Activated T-cell treated with anti-CD3 and anti-CD28 coated beads for 24 hours (primary cell): ENCODE data around the gene SAMD9L.
"Not testable (repeated sequence)": the region's sequence is repeated elsewhere in the genome, so short reads cannot be mapped to it uniquely, and the experiment has no call there.

Source experiments
- DNase-seq: peaks from one replicate; pipeline ENCODE4 v3.0.0-alpha.2; 2020; ENCODE audit warnings: low read depth

SAMD9L gene

DNA sequence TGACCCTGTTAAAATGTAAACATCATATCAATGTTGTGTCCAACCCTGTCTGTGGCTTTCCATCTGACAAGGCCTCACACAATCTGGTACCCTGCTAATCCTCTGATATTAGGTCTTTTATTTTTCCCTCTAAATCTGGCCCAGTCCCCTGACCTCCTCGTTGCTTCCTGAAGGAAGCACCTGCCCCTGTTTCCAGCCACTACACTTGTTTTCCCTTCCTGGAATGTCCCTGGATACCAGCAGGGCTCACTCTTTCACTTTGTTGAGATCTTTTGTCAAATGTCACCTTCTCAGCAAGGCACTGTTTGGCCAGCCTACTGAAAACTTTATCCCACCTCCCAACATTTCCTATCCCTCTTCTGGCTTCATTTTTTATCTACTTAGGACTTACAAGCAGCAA is 2.1 kb downstream of the SAMD9L start:
- DNase-seq = no peak

DNA sequence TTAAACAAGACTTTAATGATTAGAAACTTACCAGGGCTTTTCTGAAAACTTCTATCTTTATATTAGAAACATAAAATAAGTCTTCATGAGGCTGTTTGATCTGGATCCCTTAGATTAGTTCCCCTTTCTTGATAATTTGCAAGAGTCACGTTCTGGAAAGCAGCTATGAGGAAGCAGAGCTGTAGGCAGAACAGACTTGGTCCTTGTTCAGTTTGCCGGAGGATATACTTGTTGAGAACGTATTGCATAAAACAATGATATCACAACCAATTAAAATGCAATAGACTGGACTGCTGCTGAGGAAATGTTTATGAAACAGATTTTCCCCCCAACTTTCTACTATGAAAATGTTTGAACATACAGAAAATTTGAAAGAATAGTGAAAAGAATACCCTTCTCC is 2.8 kb downstream of the SAMD9L start:
- DNase-seq = no peak

- DNase-seq = no peak
Observed at GRCh38 chr7:93142127-93142526, 6.1 kb downstream of the SAMD9L start.

DNA sequence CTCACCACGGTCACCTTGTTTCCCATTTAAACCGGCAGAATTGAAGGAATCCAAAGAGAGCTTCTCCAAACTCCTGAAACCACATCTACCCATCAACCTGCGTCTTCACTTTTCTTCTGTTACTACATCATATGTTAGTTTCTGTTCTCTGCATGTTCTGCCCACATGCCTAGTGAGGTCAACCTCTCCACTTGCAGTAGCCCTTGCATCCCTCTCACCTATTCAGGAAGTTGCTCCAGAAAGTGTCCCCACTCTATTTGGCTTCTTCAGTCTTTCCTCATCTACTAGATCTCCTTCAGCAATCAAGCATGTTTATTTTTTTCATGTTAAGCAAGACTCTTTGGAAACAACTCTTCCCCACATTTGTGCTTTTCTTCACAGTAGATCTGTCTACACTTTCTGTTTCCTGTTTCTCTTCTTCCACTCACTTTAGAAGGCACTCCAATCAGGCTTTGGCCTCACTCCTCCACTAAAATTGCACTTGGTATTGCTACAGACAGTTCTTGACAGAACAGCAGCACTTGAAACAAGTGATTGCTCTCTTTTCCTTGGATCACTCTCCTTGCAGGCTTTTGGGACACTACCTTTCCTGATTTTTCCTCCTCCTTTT is 7.5 kb downstream of the SAMD9L start:
- no peak for DNase-seq

DNA sequence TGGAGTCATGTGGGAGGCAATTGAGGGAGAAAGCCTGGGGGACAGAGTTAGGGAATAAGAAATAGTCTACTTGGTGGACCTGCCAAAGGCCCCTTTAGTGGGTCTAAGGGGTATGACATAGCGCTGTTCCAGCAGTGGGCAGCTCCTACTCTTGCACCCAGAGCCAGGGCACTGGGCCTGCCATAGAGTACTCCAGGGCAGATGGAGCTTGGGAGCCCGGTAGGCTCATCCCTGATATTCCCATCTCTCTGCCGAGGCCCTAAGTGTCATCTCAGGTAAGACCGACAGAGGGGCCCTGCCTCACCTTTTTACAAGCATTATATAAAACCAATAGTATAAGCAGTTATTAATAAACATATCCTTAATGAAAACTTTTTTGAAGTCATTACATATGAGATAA is 9.6 kb downstream of the SAMD9L start:
- DNase-seq = no peak

DNA sequence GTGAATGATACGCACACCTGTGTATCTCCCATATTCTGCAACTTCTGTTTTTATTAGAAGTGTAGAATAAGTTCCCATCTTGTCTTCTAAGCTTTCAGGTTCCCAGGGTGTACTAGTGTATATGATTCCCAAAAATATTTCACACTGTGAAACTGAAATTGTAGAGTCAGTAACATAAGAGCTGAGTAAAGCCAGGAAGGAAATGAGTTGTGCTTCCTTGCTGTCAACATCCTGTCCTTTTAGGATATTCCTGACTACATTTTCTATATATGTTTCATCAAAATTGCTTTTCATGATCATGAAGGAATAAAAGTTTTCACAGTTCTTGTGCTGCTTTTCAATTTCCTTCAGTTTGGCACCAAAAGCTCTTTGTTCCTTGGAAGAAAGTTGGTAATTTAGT is 15.2 kb downstream of the SAMD9L start:
- no peak for DNase-seq

DNA sequence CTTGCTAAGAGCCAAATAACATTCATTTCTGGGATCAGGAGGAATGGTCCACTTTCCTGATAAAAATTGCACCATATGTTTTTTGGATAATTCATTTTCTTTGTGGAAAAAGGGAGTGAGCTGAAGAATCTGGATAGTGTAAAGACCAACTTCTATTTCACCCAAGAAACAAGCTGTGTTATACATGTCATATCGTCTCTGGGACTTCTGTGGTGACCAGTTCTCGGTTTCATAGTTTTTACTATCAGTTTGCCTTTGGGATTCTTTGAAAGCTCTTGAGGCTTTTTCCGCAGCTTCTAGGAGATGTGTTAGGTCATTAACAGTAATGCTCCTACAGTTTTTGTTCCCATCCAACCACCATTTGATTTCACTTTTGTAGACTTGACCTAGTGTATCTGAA is 16.0 kb downstream of the SAMD9L start:
- DNase-seq = no peak

DNA sequence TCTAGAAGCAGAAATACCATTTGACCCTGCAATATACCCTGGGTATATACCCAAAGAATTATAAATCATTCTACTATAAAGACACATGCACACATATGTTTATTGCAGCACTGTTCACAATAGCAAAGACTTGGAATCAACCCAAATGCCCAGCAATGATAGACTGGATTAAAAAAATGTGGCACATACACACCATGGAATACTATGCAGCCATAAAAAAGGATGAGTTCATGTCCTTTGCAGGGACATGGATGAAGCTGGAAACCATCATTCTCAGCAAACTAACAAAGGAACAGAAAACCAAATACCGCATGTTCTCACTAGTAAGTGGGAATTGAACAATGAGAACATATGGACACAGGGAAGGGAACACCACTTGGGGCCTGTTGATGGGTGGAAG is 21.2 kb downstream of the SAMD9L start:
- not testable (repeated sequence) for DNase-seq

DNA sequence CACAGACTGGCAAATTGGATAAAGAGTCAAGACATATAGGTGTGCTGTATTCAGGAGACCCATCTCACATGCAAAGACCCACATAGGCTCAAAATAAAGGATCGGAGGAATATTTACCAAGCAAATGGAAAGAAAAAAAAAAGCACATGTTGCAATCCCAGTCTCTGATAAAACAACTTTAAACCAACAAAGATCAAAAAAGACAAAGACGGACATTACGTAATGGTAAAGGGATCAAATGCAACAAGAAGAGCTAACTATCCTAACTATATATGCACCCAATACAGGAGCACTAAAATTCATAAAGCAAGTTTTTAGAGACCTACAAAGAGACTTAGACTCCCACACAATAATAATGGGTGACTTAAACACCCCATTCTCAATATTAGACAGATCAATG is 24.7 kb downstream of the SAMD9L start:
- DNase-seq = not testable (repeated sequence)

GRCh38 chr7:93120592-93121549 is 27.3 kb downstream of the SAMD9L start:
- no peak for DNase-seq

DNA sequence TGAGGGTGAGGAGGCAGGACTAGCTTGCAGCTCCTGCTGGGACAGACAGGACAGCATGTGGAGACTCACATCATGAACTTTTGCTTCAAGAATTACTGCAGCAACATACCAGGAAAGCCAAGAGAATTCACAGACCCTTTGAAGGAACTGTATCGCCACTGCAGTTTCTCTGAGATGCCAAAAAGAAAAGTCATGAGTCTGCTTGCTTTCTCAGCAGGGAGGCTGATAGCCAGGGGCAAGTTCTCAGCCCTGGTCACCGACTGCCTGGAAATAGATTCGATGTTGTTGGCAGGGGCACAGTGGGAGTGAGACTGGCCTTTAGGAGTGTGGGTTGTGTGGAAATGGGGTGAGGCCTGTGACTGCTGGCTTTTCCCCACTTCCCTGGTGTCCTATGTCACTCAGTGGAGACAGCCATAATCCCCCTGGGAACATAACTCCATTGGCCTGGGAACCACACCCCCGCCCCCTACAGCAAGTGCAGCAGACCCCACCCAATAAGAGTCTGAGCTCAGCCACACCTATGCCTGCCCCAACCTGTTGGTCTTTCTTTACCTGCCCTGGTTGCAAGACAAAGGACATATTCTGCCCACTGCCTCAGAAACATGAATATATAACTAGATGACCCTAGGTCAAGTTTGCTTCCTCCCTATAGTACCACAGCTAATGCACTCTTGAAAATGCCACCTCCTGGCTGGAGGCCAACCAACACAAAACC is 28.8 kb downstream of the SAMD9L start:
- no peak for DNase-seq

- DNase-seq = peak; percentile 39
Observed at GRCh38 chr7:93117852-93118530, 30.2 kb downstream of the SAMD9L start, which contains the start of gene SAMD9. Gene SAMD9, minus strand, starts transcription at chr7:93117979. Its CDS starts 11,882 bp downstream, at chr7:93106097.

- DNase-seq = no peak
Observed at GRCh38 chr7:93117327-93117726, 30.9 kb downstream of the SAMD9L start.

DNA sequence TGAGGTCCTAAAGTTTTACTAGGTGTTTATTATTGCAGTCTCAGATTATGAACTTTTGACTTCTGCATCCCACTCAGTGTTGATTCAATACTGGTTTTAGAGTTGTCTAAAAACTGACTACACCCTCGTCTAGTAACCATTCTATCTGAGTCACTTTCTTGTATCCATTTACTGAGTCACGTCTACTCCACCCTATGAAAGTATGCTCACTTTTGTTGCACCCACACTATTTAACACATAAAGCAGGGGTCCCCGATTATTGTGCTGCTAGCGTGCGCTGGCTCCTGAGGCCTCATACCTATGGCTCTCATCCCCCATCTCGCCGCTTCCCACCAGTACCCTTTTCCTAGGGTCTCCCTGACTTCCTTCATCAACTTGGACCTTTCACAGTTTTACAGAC is 32.4 kb downstream of the SAMD9L start:
- DNase-seq = no peak

DNA sequence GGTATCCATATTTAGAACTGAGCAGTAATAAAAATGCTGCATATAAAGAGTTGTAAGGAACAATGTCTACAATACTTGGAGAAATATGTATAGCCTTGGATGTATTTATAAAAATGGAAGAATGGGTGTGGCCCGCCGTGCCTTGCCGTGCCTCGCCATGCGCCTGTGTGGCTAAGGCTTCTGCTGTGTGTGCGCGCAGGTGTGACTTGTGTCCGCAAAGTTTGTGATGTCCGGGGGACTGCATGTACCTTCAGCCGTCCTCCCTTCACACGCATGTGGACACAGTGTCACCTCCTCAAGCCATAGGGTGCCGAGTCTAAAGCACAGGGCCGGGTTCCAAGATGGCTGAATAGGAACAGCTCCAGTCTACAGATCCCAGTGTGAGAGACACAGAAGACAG is 40.2 kb downstream of the SAMD9L start:
- no peak for DNase-seq

DNA sequence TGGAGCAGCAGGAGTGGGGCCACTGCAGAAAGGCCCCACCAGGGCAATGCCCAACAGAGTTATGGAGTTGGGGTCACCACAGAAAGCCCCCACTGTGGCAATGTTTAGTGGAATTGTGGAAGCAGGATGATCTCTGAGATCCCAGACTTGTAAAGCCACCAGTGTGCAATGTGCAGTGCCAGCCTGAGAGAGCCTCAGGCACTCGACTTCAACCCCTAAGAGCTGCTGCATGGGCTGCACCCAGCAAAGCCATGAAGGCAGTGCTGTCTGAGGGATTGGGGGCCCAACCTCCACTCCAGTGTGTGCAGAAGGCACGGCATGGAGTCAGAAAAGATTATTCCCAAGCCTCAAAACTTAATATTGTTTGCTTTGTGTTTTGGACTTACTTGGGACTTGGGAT is 50.8 kb downstream of the SAMD9L start:
- DNase-seq = no peak

DNA sequence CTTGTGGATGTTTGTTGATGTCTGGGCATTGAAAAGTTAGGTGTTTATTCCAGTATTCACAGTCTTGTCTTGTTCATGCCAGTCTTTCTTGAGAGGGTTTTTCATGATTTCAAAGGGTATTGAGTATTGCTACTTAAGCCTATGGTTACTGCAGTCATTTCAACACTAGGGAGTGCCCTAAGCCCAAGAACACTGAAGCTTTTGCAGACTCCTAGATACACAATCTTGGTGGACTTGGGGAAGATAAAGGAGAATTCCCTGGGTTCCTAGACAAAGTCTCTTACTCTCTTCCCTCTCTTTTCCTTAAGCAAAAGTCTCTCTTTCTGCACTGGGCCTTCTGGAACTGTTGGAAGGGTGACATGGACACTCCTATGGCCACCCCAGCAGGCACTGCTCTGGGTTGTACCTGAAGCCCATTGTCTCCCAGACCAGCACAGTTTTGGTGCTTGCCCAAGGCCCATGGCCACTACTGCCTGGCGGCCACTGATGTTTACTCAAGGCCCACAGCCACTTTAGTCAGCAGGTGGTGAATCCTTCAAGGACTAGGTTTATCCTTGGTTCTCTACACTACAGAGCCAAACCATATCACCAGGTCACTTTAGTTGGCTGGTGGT is 55.3 kb downstream of the SAMD9L start:
- DNase-seq = no peak
